Aorta (tissue), 5 donors: Measurements from ENCODE around the gene ANKRD17. TPM values are rescaled to one million over a fixed set of nuclear protein-coding genes. Genes with fewer than 3 reads are reported as not detected.

Experiments
- ATAC-seq: fragments of 200-7000 bp; cut with Tn5 transposase; one replicate; pipeline ENCODE4 v1.9.1; 2022; ENCODE audit warnings: moderate library complexity; ENCODE audit not compliant: low FRiP score
- DNase-seq, 2 donors: peaks; one replicate each; pipeline ENCODE4 v3.0.0-alpha.2; 2020
- H3K27ac ChIP-seq, 2 donors: one replicate each; pipeline ENCODE4 v1.5.1; 2013; ENCODE audit warnings: low read length in 2 of 2, mild to moderate bottlenecking in 2 of 2, moderate library complexity in 2 of 2, control low read depth in 1 of 2, inconsistent platforms in 1 of 2, low read depth in 1 of 2
- H3K27me3 ChIP-seq, 2 donors: one replicate each; pipeline ENCODE4 v1.6.1; 2013; ENCODE audit warnings: control low read depth in 1 of 2, low read length in 1 of 2, mild to moderate bottlenecking in 1 of 2, moderate library complexity in 1 of 2; ENCODE audit not compliant: insufficient read depth in 2 of 2, control insufficient read depth in 1 of 2
- H3K36me3 ChIP-seq, 2 donors: one replicate each; pipeline ENCODE4 v1.6.1; 2013; ENCODE audit warnings: control low read depth in 1 of 2, low read length in 1 of 2, mild to moderate bottlenecking in 1 of 2; ENCODE audit not compliant: insufficient read depth in 2 of 2, control insufficient read depth in 1 of 2
- H3K4me1 ChIP-seq, 2 donors: one replicate each; pipeline ENCODE4 v1.6.1; 2013; ENCODE audit warnings: low read length in 2 of 2, control low read depth in 1 of 2, mild to moderate bottlenecking in 1 of 2, moderate library complexity in 1 of 2; ENCODE audit not compliant: insufficient read depth in 2 of 2, control insufficient read depth in 1 of 2
- H3K4me3 ChIP-seq, 2 donors: one replicate each; pipeline ENCODE4 v1.5.1; 2013; ENCODE audit warnings: low read length in 2 of 2, control low read depth in 1 of 2, mild to moderate bottlenecking in 1 of 2
- H3K9me3 ChIP-seq: one replicate; pipeline ENCODE4 v1.6.1; 2013; ENCODE audit warnings: mild to moderate bottlenecking, low read length; ENCODE audit not compliant: control insufficient read depth
- WGBS, 2 donors: extraction: QIAGEN DNeasy Blood & Tissue Kit; methylation state at CpG; one replicate each; pipeline ENCODE4 v1.1.7; 2013; 5-methylcytosine and 5-hydroxymethylcytosine counted together
- intact Hi-C, 2 donors: fragments of 100-400 bp; cut with DNase I; formaldehyde crosslinking; loops; one replicate each; pipeline versions ENCODE4 v1.14.2 to v1.15.0; 2022
- polyA plus RNA-seq, 2 donors: library from polyadenylated mRNA; stranded (reverse); fragments of 200-250 nt; gene quantifications; one replicate each; pipeline ENCODE4 v1.2.3, GENCODE V29; 2013
- total RNA-seq, 2 donors: library from RNA; stranded (reverse); fragmentation: NEBNext Ultra II Directional; extraction: Animal tissue kit (Norgen Biotek cat#: 25700); gene quantifications; one replicate each; pipeline ENCODE4 v1.2.1, GENCODE V29; 2021
- donor health status: healthy with polysubstance abuse.
- donor health status: Bipolar disorder and iron deficiency.
- donor health status: DM: no; HTN: no; CAD: no.
- donor health status: DM: no; HTN: no; CAD: no.
- donor health status: DM: yes; HTN: yes; CAD: no.

Gene ANKRD17
- total and polyA plus RNA-seq, 4 donors, result 4.9 to 67.1 (median 35.0) TPM

DNA sequence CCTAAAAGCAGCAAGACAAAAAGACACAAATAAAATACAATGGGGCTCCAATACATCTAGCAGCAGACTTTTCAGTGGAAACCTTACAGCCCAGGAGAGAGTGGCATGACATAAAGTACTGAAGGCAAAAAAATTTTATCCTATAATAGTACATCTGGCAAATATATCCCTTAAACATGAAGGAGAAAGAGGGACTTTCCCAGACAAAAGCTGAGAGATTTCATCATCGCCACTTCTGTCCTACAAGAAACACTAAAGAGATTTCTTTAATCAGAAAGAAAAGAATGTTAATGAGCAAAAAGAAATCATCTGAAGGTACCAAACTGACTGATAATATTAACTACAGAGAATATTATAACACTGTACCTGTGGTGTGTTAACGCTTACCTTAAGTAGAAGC lies 86.4 kb downstream of the ANKRD17 start:
- no peaks in the 10 kb centered on the region for H3K4me1 ChIP-seq
- ATAC-seq, result no peak
- no peaks in the 10 kb centered on the region for H3K27me3 ChIP-seq
- WGBS, 2 donors, result 97 to 99% methylated on average over 2 of the region's 2 CpGs
- DNase-seq, result no peak
- intact Hi-C loops, result no loop called here
- H3K4me3 ChIP-seq, result no peak overlapping the region
- H3K36me3 ChIP-seq, result peaks cover 0 to 13% of the 10 kb centered on the region in 2 donors
- no peak overlapping the region for H3K27ac ChIP-seq
- H3K9me3 ChIP-seq, result no peaks in the 10 kb centered on the region

DNA sequence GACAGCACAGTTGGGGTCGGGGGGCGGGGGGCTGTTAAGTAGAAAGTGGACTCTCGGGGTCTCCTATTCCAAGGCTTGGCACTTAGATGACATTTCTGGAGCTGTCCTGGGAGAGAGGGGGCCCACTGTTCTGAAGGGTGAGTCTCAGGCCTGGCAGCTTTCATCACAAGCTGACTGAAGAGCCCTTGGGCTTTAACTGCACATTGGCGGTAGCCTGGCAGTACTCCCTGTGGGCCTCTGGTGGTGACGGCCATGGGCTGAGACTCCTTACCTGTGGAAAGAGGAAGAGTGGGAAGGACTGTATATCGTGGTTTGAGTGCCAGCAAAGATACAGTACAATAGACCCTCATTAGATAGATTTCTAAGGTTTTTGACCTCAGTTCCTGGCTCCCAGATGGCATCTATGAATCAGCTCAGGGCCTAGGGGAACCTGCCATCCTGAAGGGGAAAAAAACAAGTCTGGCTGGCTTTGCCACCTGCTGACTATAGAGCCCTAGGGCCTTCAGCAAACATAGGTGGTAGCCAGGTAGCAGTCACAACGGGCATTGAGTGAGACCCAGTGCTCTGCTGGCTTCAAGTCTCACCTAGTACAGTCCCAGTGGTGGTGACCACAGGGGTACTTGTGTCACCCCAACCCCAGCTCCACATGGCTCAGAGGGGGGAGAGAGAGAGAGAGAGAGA lies 87.9 kb downstream of the ANKRD17 start:
- H3K36me3 ChIP-seq, result peaks cover 0 to 16% of the 10 kb centered on the region in 2 donors
- H3K27ac ChIP-seq, result no peak overlapping the region
- ATAC-seq, result no peak
- DNase-seq, result no peak
- 97 to 98% methylated on average over 7 of the region's 7 CpGs for WGBS, 2 donors
- H3K4me3 ChIP-seq, result no peak overlapping the region
- H3K4me1 ChIP-seq, result no peaks in the 10 kb centered on the region
- intact Hi-C loops, result no loop called here
- no peaks in the 10 kb centered on the region for H3K27me3 ChIP-seq
- H3K9me3 ChIP-seq, result no peaks in the 10 kb centered on the region

DNA sequence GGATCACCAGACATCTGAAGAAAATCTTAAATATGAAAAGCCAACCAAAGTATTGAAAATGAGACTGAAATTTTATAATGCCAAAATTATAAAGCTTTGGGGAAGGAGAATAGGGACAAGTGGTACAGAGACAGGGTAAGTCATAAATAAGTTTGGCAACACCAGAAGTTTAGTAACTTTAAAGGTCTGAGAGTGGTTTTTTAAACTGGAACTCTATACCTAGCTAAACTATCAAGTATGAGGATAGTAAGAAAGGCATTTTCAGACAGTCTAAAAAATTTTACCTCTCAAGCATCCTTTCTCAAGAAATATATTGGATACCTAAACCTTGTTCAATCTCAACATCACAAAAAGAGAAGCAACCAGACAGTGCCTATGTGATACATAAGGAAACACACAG lies 92.4 kb downstream of the ANKRD17 start:
- H3K4me3 ChIP-seq, result no peak overlapping the region
- H3K27me3 ChIP-seq, result no peaks in the 10 kb centered on the region
- ATAC-seq (no peak), DNase-seq (no peak)
- H3K9me3 ChIP-seq, result no peaks in the 10 kb centered on the region
- peaks cover 0 to 11% of the 10 kb centered on the region in 2 donors for H3K36me3 ChIP-seq
- no peak overlapping the region for H3K27ac ChIP-seq
- intact Hi-C loops, result no loop called here
- H3K4me1 ChIP-seq, result no peaks in the 10 kb centered on the region

DNA sequence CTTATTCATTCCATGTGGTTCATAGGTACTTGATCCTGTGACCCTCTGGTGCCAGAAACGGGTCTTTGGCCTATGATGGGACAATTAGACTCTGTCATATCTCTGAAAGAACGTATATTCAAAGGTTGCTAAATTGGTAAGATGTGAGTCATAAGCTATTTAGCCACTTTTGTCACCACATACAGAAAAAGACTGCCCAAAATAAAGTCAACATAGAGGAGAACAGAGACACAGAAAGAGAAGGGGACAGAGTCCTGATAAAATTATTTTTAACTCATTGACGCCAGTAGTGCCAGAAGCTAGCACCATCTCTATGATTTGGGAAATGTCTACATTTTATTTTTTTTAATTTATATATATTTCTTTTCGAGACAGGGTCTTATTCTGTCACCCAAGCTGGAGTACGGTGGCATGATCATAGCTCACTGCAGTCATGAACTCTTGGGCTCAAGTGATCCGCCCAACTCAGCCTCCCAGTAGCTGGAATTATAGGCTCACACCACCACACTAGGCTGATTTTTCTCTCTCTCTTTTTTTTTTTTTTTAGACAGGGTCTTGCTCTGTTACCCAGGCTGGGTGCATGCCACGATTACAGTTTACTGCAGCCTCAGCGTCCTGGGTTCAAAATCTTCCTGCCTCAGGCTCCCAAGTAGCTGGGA lies 96.9 kb downstream of the ANKRD17 start:
- no peak overlapping the region for H3K27ac ChIP-seq
- no peak for ATAC-seq
- H3K36me3 ChIP-seq, result peaks cover 2 to 7% of the 10 kb centered on the region in 2 donors
- H3K4me3 ChIP-seq, result no peak overlapping the region
- H3K27me3 ChIP-seq, result no peaks in the 10 kb centered on the region
- no peaks in the 10 kb centered on the region for H3K9me3 ChIP-seq
- intact Hi-C loops, result no loop called here
- no peaks in the 10 kb centered on the region for H3K4me1 ChIP-seq
- WGBS, 2 donors, result 76 to 78% methylated on average over 8 of the region's 8 CpGs
- DNase-seq, result no peak

DNA sequence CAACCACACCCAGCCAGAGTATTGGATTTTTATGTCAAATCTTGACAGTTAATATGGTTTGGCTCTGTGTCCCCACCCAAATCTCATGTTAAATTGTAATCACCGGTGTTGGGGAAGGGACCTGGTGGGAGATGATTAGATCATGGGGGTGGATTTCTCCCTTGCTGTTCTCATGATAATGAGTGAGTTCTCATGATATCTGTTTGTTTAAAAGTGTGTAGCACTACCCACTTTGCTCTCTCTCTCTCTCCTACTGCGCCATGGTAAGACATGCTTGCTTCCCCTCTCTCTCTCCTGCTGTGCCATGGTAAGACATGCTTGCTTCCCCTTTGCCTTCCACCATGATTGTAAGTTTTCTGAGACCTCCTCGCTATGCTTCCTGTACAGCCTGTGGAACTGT lies 102.2 kb downstream of the ANKRD17 start:
- intact Hi-C loops, result no loop called here
- 97% methylated on average over 3 of the region's 3 CpGs for WGBS, 2 donors
- H3K4me3 ChIP-seq, result no peak overlapping the region
- H3K27me3 ChIP-seq, result no peaks in the 10 kb centered on the region
- ATAC-seq (no peak), DNase-seq (no peak)
- no peaks in the 10 kb centered on the region for H3K4me1 ChIP-seq
- H3K36me3 ChIP-seq, result peaks cover 4% of the 10 kb centered on the region in 2 donors
- H3K9me3 ChIP-seq, result no peaks in the 10 kb centered on the region
- H3K27ac ChIP-seq, result no peak overlapping the region

DNA sequence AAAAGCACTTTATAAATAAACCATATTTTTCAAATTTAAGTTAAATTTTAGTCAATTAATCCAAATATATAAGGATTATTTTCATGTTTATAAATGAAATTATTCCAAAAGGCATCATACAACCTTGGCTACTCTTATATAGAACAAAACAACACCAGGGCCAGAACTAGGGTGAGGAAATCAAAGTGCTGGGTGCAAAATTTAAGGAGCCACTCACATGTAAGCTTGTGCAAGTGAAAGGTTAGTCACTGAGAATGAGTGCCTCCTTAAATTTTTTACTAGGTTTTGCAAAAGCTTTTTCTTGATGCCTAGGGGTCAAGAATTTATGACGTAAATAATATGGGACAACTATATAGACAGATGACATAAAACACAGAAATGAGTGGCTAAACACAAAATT lies 105.7 kb downstream of the ANKRD17 start:
- no peak overlapping the region for H3K4me3 ChIP-seq
- no peaks in the 10 kb centered on the region for H3K27me3 ChIP-seq
- ATAC-seq (no peak), DNase-seq (no peak)
- no peak overlapping the region for H3K27ac ChIP-seq
- peaks cover 0 to under 1% of the 10 kb centered on the region in 2 donors for H3K4me1 ChIP-seq
- H3K9me3 ChIP-seq, result no peaks in the 10 kb centered on the region
- intact Hi-C loops, result no loop called here
- peaks cover 0 to 2% of the 10 kb centered on the region in 2 donors for H3K36me3 ChIP-seq
- WGBS, 2 donors, result 85 to 95% methylated on average over 1 of the region's 1 CpG

DNA sequence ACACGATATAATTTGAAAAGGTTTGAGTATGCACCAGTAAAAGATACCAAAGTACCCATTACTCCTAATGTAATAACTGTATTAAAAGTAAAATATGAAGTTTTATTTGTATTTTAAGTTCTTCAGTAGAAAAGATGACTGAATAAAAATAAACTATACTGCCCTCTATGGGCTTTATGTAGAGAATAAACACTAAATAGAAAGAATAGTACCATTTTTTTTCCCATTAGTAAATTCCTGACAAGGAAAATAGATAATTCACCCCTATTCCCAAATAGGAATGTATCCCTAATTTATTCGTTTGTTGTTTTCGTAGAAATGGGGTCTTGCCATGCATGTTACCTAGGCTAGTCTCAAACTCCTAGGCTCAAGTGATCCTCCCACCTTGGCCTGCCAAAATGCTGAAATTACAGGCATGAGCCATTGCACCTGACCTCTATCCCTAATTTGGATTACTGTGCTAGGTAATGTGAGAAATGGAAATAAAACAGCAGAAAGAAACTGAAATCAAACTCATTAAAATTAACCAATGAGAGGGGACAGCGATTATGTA lies 115.5 kb downstream of the ANKRD17 start:
- ATAC-seq, result no peak
- Histone ChIP-seq H3K9me3 (no peaks in the 10 kb centered on the region), H3K27ac (no peak overlapping the region), H3K36me3 (peaks cover 0 to 7% of the 10 kb centered on the region in 2 donors), H3K4me3 (no peak overlapping the region), H3K4me1 (peaks cover 0 to 2% of the 10 kb centered on the region in 2 donors), H3K27me3 (no peaks in the 10 kb centered on the region)
- DNase-seq, result no peak
- intact Hi-C loops, result loop anchor here in 1 of 2 donors (5.0 kb wide), 1 partner anchor 109 kb away; no protein-coding TSS in a partner anchor
- WGBS, 2 donors, result 93 to 97% methylated on average over 4 of the region's 4 CpGs

DNA sequence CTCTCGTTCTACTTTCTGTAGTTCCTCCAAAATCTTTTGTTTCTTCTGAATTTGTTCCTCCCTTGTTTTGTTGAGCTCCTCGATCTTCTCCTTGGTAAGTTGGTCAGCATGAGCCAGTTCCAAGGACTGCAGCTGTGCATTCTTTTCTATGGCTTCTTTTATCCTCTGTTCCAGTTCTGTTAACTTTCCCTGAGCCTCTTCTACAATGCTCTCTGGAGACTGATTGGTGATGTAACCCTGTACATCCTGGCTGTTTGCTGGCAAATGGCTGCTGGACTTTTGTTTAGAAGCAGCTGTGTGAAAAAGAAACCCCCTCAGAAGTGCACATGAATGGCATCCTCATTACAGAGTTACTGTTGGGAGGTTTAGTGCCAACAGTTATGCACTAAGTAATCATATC lies 118.6 kb downstream of the ANKRD17 start:
- DNase-seq (no peak), ATAC-seq (no peak)
- intact Hi-C loops, result loop anchor here (5.0 kb wide), 2 partner anchors 112 to 117 kb away; partner anchors contain the start of gene ANKRD17 (in 1 of the 2)
- no peak overlapping the region for H3K27ac ChIP-seq
- H3K4me1 ChIP-seq, result no peaks in the 10 kb centered on the region
- WGBS, 2 donors, result 87 to 89% methylated on average over 2 of the region's 2 CpGs
- H3K9me3 ChIP-seq, result no peaks in the 10 kb centered on the region
- H3K27me3 ChIP-seq, result no peaks in the 10 kb centered on the region
- no peak overlapping the region for H3K4me3 ChIP-seq
- H3K36me3 ChIP-seq, result peaks cover 0 to 8% of the 10 kb centered on the region in 2 donors
